IPS DF 4.7 (cell line): Measurements from ENCODE around the gene OXSM.
A peak's percentile ranks its signal among the peaks of the same experiment; 100 is the strongest.

Experiments used
- DNase-seq: peaks from one replicate; pipeline ENCODE4 v3.0.0-alpha.2; 2013; ENCODE audit warnings: low spot score; ENCODE audit errors: extremely low read depth

The OXSM gene

GRCh38 chr3:25789596-25790556 is at the start of gene OXSM:
OXSM (plus strand) TSS chr3:25790090; CDS start chr3:25791021, 931 bp downstream.
- DNase-seq = peak; percentile 58

GRCh38 chr3:25744470-25744869 is 45.4 kb upstream of the OXSM start:
- no peak for DNase-seq

DNA sequence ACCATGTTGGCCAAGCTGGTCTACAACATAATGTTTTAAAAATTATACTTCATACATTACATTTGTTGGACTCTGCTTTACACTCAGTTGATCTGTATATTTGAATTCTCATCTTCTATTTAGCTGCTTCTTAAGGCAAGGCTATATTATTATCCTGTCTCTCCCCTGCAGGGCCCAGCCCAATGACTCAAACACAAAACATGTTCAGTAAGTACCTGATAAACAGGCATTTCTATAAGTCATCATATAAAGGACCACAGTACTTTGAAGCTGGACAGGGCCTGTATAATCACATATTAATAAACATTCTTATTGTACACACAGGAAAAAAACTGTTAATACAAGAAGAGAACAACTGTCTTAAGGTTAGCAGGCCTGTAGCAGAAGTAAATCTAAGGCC is 42.9 kb upstream of the OXSM start:
- DNase-seq = no peak

GRCh38 chr3:25748189-25748588 is 41.7 kb upstream of the OXSM start:
- peak; percentile 14 for DNase-seq

DNA sequence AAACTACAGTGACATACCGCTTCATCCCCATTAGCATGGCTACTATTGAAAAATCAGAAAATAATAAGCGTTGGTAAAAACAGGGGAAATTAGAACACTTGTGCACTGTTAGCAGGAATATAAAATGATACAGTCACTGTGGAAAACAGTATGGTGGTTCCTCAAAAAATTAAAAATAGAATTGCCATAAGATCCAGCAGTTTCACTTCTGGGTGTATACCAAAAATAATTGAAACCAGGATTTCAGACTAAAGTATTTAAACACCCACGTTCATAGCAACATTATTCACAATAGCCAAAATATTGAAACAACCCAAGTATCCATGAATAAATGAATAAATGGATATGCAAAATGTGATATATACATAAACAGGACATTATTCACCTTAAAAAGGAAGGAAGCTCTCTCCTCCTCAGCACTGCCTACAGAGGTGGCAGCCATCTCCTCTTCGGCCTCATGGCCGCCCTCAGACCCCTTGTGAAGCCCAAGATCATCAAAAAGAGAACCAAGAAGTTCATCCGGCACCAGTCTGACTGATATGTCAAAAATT is 40.8 kb upstream of the OXSM start:
- no peak for DNase-seq

DNA sequence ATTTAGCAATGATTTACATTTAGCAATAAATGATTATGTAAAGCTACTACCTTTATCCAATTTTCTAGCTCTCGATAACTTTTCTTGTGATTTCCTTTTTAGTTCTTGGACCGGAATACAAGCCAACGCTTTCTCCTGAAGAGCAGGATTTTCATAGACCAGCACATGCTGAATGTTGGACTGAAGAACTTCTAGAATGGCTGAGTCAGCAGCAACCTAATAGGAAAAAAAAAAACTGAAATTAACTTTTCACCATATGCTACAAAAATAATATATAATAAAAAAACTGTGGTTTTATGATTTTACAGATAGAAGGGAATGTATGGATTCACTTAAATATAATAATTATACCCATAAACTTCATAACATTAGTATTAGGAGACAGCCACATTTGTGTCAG is 38.8 kb upstream of the OXSM start:
- DNase-seq = no peak

DNA sequence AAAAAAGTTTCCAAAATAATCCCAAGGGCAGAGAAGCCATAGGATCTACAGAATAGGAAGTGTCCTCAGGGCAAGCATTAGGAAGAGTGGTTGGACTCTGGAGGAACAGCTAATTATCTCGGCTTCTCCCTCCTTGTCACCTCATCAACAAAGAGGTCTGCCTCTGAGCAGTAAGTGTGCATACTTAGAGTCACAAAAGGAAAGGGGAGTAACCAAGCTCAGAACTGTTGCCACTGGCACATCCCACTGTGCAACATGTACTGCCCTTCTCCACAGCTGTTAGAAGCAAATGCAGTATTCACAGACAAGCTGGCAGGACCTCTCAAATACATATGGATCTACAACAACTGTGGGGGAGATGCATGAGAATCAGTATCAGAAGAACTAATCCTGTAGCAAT is 38.2 kb upstream of the OXSM start:
- DNase-seq = no peak

- DNase-seq = no peak
These were observed 21.0 kb upstream of the OXSM start for GRCh38 chr3:25768851-25769250.

DNA sequence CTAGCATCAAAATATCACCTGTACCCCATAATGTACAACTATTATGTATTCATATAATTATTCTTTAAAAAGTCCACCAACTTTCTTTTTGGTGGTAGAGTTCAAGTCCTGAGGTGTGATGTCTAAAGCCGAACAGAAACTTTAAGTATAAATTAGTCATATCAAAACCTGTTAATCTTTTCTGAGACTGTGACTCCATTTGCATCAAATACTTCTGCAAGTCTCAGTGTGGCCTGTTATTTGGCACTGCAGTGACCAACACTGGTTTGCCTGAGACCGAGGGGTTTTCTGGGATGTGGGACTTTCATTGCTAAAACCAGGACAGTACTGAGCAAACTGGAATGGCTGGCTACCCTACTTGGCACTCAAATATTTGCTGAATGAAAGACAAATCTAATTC is 14.0 kb upstream of the OXSM start:
- no peak for DNase-seq

- DNase-seq = no peak
These were observed 9.3 kb upstream of the OXSM start for GRCh38 chr3:25780618-25781017.

DNA sequence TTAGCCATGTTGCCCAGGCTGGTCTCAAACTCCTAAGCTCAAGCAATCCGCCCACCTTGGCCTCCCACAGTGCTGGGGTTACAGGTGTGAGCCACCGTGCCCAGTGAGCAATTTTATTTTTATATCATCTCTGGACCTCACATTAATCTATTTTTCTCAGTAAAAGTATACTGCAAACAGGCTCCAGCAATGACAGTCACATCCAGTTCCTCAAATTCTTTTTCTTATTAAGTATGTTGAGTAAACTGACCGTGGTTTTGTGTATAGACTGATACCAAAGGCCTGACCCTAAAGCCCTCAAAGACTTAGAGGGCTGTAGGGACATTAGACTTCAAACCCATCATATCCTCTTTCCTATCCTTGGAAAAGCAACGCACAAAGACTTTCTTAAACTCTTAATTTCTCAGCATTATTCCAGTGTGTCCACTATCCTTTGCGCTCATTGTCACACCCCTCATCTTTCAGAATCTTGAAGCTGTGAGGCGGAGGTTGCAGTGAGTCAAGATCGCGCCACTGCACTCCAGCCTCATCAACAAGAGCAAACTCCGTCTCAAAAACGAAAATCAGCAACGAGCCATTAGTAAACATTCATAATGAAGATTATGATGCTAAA is 8.6 kb upstream of the OXSM start:
- DNase-seq = no peak

DNA sequence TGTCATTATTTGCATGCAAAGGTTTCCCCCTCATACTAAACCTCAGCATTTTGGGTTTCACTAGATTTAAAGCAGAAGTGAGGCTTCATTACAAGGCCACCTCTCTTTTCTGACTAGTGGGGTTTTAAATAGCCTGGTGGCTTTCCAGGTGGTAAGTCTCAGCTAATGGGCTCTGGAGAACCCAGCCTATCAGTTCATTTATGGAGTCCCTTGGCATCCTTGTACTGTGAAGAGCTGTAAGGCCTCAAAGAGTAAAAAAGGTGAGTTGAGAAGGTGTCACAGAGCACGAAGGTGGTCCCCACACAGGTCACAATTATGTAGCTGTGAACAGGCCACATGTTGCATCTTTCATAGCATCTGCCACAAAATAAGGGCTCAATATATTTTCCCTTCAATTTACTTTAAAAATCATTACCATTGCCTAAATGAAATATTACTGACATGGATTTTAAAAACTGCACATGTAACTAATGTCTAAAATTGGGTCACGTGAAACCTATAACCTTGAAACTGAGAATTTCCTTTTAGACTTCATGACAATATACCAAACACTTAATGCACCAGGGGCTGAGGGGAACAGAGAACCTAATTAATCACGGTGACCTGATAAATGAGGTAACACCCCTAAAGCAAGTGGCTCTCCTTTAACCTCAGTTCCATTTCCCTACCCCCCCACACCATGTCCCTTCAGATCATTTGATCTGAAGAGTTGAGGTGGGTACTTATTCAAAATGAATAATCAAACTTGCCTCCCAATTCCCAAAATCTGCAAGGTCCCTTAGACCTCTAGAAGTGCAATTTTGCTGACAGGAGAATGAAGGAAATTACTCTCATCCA is 7.9 kb upstream of the OXSM start:
- no peak for DNase-seq

- no peak for DNase-seq
These were observed 7.3 kb upstream of the OXSM start for GRCh38 chr3:25782636-25782937.

DNA sequence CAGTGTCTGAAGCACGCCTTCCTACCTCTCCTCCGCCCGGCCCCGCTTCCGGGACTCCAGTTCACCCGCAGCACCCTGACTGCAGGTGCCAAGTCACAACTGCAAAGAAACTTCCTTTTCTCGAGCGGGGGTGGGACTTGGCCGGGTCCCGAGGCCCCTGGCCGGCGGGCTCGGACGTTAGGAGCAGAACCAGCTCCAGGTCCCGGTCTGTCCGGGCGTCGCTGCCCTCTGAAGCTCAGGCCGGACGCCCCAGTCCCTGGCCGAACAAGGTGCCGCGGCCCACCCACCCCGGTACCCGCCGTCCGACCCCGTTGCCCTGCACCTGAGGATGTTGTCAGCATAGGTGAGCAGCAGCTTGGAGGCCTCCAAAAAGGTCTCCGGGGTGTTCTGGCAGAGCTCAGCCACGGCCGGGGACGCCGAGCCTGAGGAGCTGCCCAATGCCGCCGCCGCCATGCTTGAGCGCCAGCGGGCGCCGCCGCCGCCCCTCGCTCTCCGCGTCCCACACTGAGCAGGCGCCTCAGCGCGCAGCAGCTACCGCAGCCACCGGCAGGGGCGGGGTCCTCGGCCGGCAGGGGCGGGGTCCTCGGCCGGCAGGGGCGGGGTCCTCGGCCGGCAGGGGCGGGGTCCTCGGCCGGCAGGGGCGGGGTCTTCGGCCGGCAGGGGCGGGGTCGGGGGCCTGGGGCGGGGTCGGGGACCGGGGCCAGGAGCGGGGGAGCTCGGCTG is 6.8 kb upstream of the OXSM start, which contains the start of gene NGLY1:
NGLY1 (minus strand) TSS at position 506 of the 723 bp plus-strand sequence; CDS start at position 453, 53 bp downstream.
- no peak for DNase-seq

DNA sequence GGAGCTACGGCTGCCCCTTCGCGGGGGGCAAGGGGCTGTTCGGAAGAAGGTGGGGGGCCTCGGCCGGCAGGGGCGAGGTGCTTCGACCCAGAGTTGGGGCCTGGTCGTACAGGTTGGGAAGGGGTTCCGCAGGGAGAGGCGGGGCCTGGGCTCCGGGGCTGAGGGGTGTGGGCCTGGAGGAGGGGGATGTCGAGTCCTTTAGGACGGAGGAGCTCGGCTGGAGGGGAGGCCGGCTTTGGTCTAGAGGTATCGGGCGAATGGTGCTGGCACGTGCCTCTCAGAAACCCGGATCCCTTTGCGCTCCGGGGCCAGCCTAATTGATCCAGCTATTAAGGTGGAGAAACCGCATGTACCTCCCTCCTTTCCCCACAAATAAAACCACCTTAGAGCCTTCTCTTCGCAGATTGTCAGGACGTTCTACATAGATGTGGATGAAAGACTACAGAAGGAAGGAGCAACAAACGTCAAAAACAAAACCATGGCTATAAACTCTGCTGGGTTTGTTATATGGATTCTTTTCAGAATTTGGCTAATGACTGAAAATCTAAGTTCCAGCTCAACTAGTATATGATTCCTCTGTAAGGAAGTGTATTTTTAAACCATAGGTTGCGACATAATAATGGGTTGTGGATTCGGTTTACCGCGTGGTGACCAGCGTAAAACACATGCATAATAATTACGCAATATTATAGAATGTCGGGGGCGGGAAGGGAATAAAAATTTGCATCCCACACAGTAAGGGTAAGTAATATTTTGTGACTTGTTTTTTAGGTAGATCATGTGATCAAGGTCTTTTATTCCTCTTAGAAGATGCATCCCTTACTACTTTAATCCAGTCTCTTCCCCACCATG is 6.0 kb upstream of the OXSM start:
- no peak for DNase-seq

GRCh38 chr3:25784971-25785370 is 4.9 kb upstream of the OXSM start:
- DNase-seq = no peak

DNA sequence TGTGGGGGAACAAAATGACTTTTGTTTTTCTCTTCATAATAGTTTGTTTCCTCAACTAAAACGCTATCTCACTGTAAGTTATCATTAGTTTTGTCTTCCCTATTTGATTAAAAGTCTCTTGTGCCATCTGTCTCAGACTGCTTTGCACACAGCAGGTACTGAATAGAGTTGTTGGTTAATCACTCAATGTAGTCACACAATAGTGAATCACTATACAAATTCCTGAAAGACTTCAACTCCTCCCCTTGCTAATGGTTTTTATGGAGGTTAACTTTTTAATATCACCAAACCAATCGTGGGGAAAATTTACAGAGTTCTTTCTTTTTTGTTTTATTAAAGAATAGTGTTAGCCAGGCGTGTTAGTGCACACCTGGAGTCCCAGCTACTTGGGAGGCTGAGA is 4.1 kb upstream of the OXSM start:
- no peak for DNase-seq

DNA sequence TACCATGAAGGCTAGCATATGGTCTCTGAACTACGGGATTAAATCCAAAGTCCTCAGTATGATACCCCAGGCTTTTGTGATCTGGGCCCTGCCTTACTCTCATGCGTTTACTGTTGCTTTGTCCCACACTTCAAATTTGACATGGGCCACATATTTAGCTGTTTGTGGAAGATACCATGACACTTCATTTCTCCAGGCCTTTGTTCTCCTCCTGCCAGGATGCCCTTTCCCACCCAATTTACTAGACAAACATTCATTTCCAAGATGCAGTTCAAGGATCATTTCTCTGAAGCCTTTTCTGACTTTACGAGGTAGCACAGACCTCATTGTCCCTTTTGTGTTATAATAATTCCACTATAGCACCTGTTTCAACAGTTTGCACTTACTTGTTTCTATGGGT is 2.2 kb upstream of the OXSM start:
- DNase-seq = no peak

DNA sequence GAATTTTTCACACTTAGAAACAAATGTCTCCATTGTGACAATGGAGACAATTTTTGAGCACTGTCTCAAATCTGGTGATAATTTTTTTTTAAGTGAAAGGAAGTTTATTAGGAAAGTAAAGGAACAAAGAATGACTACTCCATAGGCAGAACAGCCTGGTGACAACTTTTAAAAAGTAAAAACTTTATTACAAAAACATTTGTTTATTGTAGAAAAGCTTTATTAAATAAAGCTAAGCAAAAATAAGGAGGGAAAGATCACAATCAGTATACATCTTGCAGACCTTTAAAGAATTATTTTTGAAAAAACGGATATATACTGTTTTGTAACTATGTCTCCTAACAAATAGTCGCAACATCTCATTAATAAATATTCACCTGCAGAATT is 688 bp upstream of the OXSM start:
- no peak for DNase-seq

DNA sequence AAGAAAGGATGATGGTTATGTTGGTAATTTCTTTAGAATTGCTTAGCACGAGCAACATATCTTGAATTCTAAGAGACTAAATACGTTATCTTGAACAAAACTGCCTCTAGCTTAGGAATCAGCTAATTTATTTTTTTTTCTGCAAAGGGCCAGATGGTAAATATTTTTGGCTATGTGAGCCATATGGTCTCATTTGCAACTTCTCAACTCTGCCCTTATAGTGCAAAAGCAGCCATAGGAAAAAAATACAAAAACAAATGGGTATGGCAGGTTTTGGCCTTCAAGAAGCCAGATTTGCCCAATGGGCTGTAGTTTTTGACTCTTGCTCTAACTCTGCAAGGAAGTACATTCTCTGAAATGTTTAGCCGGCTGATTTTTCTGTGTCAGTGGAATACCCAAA is 11.9 kb downstream of the OXSM start:
- DNase-seq = no peak
